Endothelial cell of umbilical vein (primary cell): Measurements from ENCODE around the gene IL15.

Source experiments
- CTCF ChIP-seq, 2 donors: IDR thresholded peaks; 1 replicate in 1 of 2; 2 replicates in 1 of 2; pipeline ENCODE4 v1.5.1; 2011; ENCODE audit warnings: low read length in 2 of 2, mild to moderate bottlenecking in 2 of 2, moderate library complexity in 2 of 2, control low read depth in 1 of 2, inconsistent platforms in 1 of 2, low read depth in 1 of 2; ENCODE audit not compliant: insufficient read depth in 1 of 2; ENCODE audit errors: extremely low read depth in 1 of 2
- EZH2 ChIP-seq: IDR thresholded peaks from 2 replicates; pipeline ENCODE4 v1.6.1; 2012; ENCODE audit warnings: borderline replicate concordance, low read depth, mild to moderate bottlenecking, moderate library complexity, low read length, inconsistent platforms; ENCODE audit not compliant: severe bottlenecking
- GATA2 ChIP-seq: IDR thresholded peaks from 2 replicates; pipeline ENCODE4 v1.7.0; 2011; ENCODE audit warnings: low read depth, mild to moderate bottlenecking, moderate library complexity, mixed read lengths, low read length; ENCODE audit not compliant: insufficient read length, insufficient read depth
- JUN ChIP-seq: IDR thresholded peaks from 2 replicates; pipeline ENCODE4 v1.6.1; 2011; ENCODE audit warnings: borderline replicate concordance, low read depth; ENCODE audit not compliant: insufficient read length, insufficient read depth
- MAX ChIP-seq: IDR thresholded peaks from 2 replicates; pipeline ENCODE4 v1.6.1; 2011; ENCODE audit not compliant: insufficient read depth, insufficient read length
- MYC ChIP-seq: IDR thresholded peaks from one replicate; pipeline ENCODE4 v1.6.1; 2011; ENCODE audit warnings: mild to moderate bottlenecking, low read depth, low read length
- POLR2A ChIP-seq: IDR thresholded peaks from 2 replicates; pipeline ENCODE4 v1.6.1; 2012; ENCODE audit warnings: low read depth, mild to moderate bottlenecking, control low read depth, low read length
- POLR2AphosphoS5 ChIP-seq: IDR thresholded peaks from 2 replicates; pipeline ENCODE4 v1.6.1; 2012; ENCODE audit warnings: low read depth, mild to moderate bottlenecking, control low read depth, low read length, moderate library complexity; ENCODE audit not compliant: insufficient read depth

- TF ChIP-seq EZH2 = no peak
- TF ChIP-seq POLR2AphosphoS5 = no peak
- TF ChIP-seq CTCF (IDR thresholded peaks at IDR 0.05; ENCODE audit: extremely low read depth in 1 of 2, insufficient read depth in 1 of 2, low read depth in 1 of 2, low read length in 2 of 2) = no peak
- no peak for TF ChIP-seq GATA2
- TF ChIP-seq MAX = no peak
- TF ChIP-seq POLR2A = no peak
- TF ChIP-seq JUN = no peak
- no peak for TF ChIP-seq MYC
Measured at GRCh38 chr4:141609243-141609642, 27.1 kb upstream of the IL15 start.
